ENCODE data around the gene HTR6.

The HTR6 gene

DNA sequence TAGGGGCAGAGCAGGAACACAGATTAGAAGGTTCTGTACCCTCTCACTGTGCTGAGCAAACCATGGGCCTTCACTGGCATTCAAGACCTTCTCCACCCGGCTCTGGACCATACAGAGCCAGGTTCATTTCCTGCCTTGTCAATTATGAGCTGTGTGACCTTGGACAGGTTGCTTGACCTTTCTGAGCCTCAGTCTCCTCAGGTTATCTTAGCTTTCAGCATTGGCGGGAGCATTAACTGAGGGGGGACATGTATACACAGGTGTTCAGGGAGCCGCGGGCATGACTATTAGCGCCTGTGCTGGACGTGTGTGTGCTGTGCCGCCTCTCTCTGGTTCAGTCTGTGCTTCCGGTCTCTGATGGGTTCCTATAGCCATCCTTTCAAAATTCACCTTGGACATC, 32.1 kb downstream of the HTR6 start:
- peaks cover 29% of the 10 kb centered on the region for H3K36me3 Mint-ChIP-seq
- H3K4me1 Mint-ChIP-seq, result peaks cover 8% of the 10 kb centered on the region
- no peaks in the 10 kb centered on the region for H3K27me3 Mint-ChIP-seq
- no peak overlapping the region for H3K27ac Mint-ChIP-seq
- H3K4me3 Mint-ChIP-seq, result no peak overlapping the region
- H3K9me3 Mint-ChIP-seq, result peaks cover under 1% of the 10 kb centered on the region
- ATAC-seq (ENCODE audit: low read depth) (no peak), DNase-seq (ENCODE audit: low spot score in 2 of 2) (no peak)

DNA sequence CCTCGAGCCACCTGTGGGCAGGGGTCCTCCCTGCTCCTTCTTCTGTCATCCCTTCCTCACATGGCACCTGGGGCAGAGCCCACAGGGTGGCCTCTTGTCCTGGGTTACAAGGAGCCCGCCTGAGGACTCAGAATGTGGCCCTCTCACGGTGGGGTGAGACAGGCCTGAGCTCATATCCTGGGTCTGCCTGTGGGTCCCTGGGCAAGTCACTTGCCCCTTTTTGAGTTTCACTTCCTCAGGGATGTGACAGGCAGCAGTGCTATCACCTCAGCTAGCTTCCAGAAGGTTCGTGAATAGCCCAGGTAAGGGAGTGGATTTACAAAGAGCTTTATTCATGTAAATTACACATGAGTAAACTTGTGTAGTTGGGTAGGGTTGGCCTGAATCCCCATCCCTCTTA, 33.5 kb downstream of the HTR6 start:
- no peak overlapping the region for H3K4me3 Mint-ChIP-seq
- no peaks in the 10 kb centered on the region for H3K9me3 Mint-ChIP-seq
- peak overlapping the region; percentile 49 for H3K27ac Mint-ChIP-seq
- peaks cover 25% of the 10 kb centered on the region for H3K36me3 Mint-ChIP-seq
- DNase-seq (ENCODE audit: low spot score in 2 of 2) (no peak), ATAC-seq (ENCODE audit: low read depth) (peak; percentile 81)
- no peaks in the 10 kb centered on the region for H3K27me3 Mint-ChIP-seq
- H3K4me1 Mint-ChIP-seq, result peaks cover 8% of the 10 kb centered on the region

DNA sequence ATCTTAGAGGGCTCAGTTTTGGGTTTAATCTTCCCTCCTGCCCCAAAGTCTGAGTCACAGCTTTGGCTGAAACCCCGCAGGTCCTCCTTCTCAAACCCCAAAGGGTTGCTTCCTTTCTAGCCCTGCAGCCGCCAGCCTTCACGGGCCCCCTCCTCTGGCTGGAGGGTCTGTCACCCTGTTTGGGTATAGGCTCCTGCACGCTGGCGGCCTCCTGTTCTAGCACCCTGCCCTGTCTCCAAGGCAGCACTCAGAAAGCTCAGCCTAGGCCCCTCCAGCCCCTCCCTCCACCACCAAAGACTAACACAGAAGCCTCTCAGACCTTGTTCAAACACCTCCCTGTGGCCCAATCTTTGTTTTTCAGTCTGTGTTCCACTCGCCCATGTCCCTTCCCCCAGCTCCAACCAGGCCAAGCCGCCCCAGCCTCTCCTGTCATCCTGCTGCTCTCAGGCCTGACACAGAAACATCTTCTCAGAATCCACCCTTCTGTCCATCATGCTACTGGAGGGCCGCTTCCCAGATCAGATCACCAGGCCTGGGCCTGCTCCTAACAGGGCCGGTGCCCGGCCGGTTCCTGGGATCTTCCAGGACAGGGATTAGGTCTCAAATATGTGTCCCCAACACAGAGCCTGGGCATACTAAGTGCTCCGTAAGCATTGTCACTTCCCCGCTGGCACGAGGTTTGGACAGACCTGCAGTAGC, 35.6 kb downstream of the HTR6 start:
- H3K27ac Mint-ChIP-seq, result no peak overlapping the region
- no peaks in the 10 kb centered on the region for H3K27me3 Mint-ChIP-seq
- no peaks in the 10 kb centered on the region for H3K9me3 Mint-ChIP-seq
- ATAC-seq (ENCODE audit: low read depth) (no peak), DNase-seq (ENCODE audit: low spot score in 2 of 2) (no peak)
- H3K4me1 Mint-ChIP-seq, result peaks cover 10% of the 10 kb centered on the region
- no peak overlapping the region for H3K4me3 Mint-ChIP-seq
- peaks cover 18% of the 10 kb centered on the region for H3K36me3 Mint-ChIP-seq

DNA sequence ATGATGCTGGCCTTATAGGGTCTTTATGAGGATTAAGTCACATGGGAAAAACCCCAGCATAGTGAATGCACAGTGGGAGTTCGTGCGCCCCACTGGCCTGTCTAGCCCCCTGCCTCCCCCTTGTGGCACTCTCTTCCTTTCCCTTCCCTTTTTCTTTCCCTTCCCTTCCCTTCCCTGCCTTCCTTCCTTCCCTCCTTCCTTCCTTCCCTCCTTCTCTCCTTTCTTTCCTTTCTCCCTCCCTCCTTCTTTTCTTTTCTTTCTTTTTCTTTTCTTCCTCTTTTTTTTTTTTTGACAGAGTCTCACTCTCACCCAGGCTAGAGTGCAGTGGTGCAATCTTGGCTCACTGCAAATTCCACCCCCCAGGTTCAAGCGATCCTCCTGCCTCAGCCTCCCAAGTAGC, 38.6 kb downstream of the HTR6 start:
- peaks cover 14% of the 10 kb centered on the region for H3K36me3 Mint-ChIP-seq
- DNase-seq (ENCODE audit: low spot score in 2 of 2) (no peak), ATAC-seq (ENCODE audit: low read depth) (no peak)
- H3K4me3 Mint-ChIP-seq, result no peak overlapping the region
- H3K4me1 Mint-ChIP-seq, result peaks cover 6% of the 10 kb centered on the region
- H3K27ac Mint-ChIP-seq, result no peak overlapping the region
- no peaks in the 10 kb centered on the region for H3K9me3 Mint-ChIP-seq
- H3K27me3 Mint-ChIP-seq, result no peaks in the 10 kb centered on the region

DNA sequence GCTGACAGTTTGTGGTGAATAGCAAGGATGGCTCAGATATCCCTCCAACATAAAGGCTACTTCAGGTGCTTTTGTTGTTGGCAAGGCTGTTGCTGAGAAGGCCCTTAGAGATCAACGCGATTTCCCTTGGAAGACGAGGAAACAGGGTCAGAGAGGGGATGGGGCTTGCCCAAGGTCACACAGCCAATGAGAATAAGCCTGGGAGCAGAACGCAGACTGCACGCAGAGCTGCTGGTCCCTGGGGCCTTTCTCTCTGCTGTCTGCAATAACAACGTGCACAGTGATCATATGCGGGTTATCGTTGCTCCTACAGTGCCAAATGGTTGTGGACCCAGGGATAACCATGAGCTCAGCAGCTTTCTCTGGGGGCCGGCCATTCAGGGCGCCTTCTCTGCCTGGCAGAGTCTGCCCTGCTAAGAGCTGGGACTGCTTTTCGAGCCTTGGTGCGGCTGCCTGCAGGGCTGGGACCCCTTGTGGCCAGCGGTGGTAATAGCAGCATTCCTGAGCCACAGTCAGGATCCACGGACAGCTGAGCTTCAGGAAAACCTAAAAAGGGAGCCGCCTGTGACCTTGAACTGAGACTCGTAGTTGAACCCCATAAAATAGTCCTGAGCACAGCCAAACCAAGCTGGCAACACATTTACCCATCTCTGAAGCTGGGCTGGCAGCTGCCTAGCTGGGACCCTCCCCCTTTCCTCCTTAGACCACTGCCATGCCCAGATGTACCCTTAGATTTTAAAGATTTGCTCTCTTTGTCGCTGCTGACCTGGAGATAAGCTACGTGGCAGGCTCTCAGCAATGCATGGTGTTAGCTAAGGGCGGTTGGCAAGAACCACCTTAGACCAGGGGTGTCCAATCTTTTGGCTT, 39.8 kb downstream of the HTR6 start:
- H3K36me3 Mint-ChIP-seq, result peaks cover 18% of the 10 kb centered on the region
- peak; percentile 26 to 39 for DNase-seq (ENCODE audit: low spot score in 2 of 2)
- no peaks in the 10 kb centered on the region for H3K27me3 Mint-ChIP-seq
- H3K4me1 Mint-ChIP-seq, result peaks cover 2% of the 10 kb centered on the region
- no peak overlapping the region for H3K4me3 Mint-ChIP-seq
- no peak overlapping the region for H3K27ac Mint-ChIP-seq
- peak; percentile 58 for ATAC-seq (ENCODE audit: low read depth)
- no peaks in the 10 kb centered on the region for H3K9me3 Mint-ChIP-seq

DNA sequence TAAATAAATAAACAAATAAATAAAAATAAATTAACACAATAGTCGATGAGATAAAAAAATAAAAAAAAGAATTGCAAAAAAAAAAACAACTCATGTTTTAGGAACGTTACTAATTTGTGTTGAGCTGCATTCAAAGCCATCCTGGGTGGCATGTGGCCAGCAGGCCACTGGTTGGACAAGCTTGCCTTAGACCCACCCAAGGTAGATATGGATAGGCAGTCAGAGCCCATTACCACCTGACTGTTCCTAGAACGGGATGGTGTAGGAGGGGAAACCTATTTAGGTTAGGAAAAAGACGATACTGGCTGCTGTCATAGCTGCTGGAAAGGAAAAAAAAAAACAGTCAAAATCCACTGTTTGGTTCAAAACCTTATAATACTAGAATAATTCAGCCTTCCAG, 40.8 kb downstream of the HTR6 start:
- ATAC-seq (ENCODE audit: low read depth), result no peak
- DNase-seq (ENCODE audit: low spot score in 2 of 2), result no peak
- Mint-ChIP-seq H3K27me3 (no peaks in the 10 kb centered on the region), H3K4me1 (peaks cover 2% of the 10 kb centered on the region), H3K9me3 (no peaks in the 10 kb centered on the region), H3K27ac (no peak overlapping the region), H3K4me3 (no peak overlapping the region), H3K36me3 (peaks cover 16% of the 10 kb centered on the region)

DNA sequence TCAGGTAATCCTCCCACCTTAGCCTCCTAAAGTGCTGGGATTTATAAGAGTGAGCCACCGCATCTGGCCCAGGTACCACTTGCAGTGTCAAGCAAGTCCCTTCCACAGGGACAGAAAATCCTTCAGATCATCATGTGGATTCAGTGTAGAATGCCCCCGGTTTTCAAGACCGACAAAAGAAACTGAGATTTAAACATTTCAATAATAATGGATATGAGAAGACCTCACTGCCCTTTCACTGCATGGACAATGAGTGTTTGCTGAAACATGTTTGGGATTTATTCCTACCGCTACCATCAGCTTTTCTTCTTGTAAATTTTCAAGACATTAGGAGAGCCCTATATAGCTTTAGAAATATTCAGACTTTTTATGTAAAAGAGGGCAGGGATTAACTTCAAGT, 41.5 kb downstream of the HTR6 start:
- no peak overlapping the region for H3K4me3 Mint-ChIP-seq
- DNase-seq (ENCODE audit: low spot score in 2 of 2) (no peak), ATAC-seq (ENCODE audit: low read depth) (no peak)
- H3K9me3 Mint-ChIP-seq, result no peaks in the 10 kb centered on the region
- H3K27me3 Mint-ChIP-seq, result no peaks in the 10 kb centered on the region
- no peak overlapping the region for H3K27ac Mint-ChIP-seq
- peaks cover 2% of the 10 kb centered on the region for H3K4me1 Mint-ChIP-seq
- H3K36me3 Mint-ChIP-seq, result peaks cover 15% of the 10 kb centered on the region

DNA sequence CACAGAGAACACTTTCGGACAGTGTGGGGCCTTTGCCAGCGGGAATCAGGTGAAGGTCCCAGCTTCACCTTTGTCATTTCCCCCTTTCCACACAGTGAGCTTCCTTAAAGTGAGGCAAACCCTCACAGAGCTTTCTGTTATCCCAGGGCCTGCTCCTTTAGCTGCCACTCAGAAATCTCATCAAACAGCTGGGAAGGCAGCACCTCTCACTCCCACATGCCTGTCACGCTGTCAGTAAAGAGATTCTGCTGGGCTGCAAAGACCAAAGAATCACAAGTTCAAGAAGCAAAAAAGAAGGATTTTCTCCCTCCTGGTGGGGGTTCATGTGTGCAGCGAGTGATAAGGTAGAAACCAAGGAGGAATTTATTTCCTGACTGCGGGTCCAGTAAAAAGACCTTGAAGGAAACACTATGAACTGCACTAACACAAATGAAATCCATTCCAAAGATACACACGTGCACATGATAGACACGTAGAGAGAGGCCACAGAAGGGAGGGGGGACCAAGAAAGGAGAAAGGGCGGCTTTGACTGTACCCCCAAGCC, 44.0 kb downstream of the HTR6 start:
- no peak overlapping the region for H3K27ac Mint-ChIP-seq
- DNase-seq (ENCODE audit: low spot score in 2 of 2), result no peak

DNA sequence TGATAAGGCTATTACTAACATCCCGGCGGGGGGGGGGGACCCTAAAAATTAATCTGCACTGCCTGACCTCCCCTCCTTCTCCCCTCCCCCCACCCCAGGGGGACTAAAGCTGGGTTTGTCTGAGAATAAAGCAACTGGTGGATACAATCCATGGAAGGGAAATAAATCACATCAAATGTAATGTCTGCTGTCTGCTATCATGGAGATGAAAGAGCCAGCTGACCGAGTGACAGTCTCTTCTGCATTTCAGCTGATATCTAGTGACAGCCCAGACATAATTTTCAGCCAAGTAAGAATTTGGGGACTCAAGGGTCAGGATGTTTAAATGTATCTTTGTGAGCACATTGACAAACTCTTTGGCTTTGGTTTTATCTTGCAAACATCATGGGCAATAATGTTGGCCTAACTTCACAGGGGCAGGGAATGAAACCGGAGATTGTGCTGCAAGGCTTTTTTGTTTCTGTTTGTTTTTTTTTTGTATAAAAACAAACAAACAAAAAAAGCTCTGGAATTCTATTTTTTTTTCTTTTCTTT, 44.7 kb downstream of the HTR6 start:
- no peak overlapping the region for H3K4me3 Mint-ChIP-seq
- no peaks in the 10 kb centered on the region for H3K27me3 Mint-ChIP-seq
- H3K9me3 Mint-ChIP-seq, result no peaks in the 10 kb centered on the region
- H3K27ac Mint-ChIP-seq, result no peak overlapping the region
- no peak for ATAC-seq (ENCODE audit: low read depth)
- DNase-seq (ENCODE audit: low spot score in 2 of 2), result no peak
- H3K36me3 Mint-ChIP-seq, result peaks cover 25% of the 10 kb centered on the region
- peaks cover 2% of the 10 kb centered on the region for H3K4me1 Mint-ChIP-seq

More for the DNA sequence above, 44.0 kb downstream of the HTR6 start:
- Mint-ChIP-seq H3K4me3 (no peak overlapping the region), H3K4me1 (peaks cover 2% of the 10 kb centered on the region), H3K36me3 (peaks cover 23% of the 10 kb centered on the region), H3K27me3 (no peaks in the 10 kb centered on the region), H3K9me3 (no peaks in the 10 kb centered on the region)
- no peak for ATAC-seq (ENCODE audit: low read depth)

DNA sequence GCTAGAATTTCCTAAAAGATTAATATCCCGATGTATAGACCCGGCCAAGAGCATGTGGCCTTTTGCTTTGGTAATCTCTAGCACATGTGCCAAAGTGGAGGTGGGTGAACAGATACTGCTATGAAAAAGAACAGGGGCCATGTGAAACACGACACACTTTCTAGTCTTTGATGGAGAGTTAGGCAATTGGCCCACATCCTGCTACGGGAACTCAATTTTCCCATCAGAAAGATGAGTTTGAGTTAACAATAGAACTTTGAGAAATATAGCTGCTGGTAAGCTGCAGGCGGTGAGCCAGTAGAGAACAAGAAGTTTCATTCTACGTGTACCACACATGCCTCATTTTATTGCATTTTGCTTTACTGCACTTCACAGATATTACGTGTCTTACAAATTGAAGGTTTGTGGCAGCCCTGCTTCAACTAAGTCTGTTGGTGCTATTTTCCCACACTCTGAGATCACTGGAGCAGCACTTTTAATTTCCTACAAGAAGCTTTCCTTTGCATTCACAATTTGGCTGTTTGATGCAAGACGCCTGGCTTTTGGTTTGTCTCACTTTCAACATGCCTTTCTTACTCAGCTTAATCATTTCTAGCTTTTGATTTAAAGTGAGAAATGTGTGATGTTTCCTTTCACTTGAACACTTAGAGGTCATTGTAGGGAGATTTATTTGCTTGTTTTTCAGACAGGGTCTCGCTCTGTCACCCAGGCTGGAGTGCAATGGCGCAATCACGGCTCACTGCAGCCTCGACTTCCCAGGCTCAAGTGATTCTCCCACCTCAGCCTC, 46.3 kb downstream of the HTR6 start:
- no peak overlapping the region for H3K4me3 Mint-ChIP-seq
- peaks cover 5% of the 10 kb centered on the region for H3K4me1 Mint-ChIP-seq
- no peak for ATAC-seq (ENCODE audit: low read depth)
- H3K9me3 Mint-ChIP-seq, result no peaks in the 10 kb centered on the region
- peaks cover 25% of the 10 kb centered on the region for H3K36me3 Mint-ChIP-seq
- H3K27ac Mint-ChIP-seq, result no peak overlapping the region
- DNase-seq (ENCODE audit: low spot score in 2 of 2), result no peak
- H3K27me3 Mint-ChIP-seq, result no peaks in the 10 kb centered on the region

DNA sequence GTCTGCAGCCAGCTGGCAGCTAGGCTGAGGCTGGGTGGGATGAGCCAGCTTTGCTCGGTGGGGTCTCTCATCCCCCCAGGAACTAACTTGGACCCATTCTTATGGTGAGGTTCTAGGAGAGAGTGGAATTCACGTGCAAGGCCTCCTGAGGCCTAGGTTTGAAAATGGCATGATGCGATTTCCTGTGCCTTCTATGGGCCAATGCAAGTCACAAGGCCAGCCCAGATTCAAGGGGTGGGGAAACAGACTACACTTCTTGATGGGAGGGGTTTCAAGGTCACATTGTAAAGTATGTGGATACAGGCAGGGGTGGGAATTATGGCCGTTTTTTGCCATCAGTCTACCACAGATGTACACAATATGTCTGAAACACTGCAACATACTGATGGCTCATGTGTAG, 48.3 kb downstream of the HTR6 start:
- Mint-ChIP-seq H3K36me3 (peaks cover 19% of the 10 kb centered on the region), H3K4me1 (peaks cover 5% of the 10 kb centered on the region), H3K9me3 (no peaks in the 10 kb centered on the region), H3K27me3 (no peaks in the 10 kb centered on the region), H3K4me3 (no peak overlapping the region), H3K27ac (no peak overlapping the region)
- ATAC-seq (ENCODE audit: low read depth) (no peak), DNase-seq (ENCODE audit: low spot score in 2 of 2) (no peak)

DNA sequence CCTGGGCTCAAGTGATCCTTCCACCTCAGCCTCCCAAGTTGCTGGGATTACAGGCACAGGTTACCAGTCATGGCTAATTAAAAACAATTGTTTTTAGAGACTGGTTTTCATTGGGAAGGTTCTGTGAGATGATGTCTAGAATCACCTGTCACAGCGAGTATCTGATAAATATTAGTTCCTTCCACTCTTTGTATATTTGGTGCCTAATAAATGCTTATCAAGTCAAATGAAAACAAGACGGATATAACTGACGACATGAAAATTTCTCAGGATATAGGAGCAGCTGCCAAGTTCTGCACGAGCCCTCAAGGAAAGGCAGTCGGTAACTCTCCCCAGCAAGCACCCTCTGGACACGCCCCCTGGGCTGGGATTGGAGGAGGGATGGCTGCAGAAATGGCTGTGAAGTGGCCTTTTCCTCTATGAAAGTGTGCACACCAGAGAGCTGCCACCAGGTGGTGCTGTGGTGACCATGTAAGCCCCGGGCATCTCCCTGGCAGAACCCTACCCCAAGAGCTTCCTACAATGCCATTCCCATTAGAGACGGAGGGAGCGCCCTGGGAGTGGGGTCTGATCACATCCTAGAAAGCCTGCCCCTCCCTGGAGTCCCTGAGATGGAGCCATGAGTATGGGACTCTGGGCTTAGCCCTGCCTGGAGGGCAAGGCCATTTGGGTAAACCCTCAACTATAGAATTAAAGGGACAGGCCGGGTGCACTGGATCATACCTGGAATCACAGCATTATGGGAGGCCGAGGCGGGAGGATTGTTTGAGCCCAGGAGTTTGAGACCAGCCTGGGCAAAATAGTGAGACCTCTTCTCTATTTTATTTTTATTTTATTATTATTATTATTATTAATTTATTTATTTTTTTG, 50.9 kb downstream of the HTR6 start:
- Mint-ChIP-seq H3K27me3 (no peaks in the 10 kb centered on the region), H3K27ac (no peak overlapping the region)

DNA sequence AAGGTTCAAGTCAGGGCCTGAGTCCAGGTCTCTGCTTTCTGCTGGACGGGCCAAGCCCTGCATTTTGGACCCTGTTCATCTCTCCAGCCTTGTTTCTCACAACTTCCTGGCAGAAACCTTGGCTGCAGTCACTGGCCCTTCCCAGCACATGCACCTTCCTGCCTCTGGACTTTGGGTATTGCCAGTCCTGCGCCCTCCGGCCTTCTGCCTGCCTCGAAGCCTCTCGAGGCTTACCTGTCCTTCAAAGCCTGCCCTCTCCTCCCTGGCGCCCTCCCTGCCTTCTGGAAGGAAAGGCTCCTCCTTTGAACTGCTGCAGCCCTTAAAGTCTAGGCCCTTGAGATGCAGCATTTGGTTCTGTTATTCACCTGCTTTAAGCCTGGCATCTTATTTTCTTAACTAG, 52.8 kb downstream of the HTR6 start:
- Mint-ChIP-seq H3K9me3 (no peaks in the 10 kb centered on the region), H3K4me3 (no peak overlapping the region), H3K4me1 (peaks cover 7% of the 10 kb centered on the region), H3K27me3 (no peaks in the 10 kb centered on the region), H3K36me3 (peaks cover 18% of the 10 kb centered on the region), H3K27ac (no peak overlapping the region)
- DNase-seq (ENCODE audit: low spot score in 2 of 2) (no peak), ATAC-seq (ENCODE audit: low read depth) (no peak)

More for the DNA sequence above, 50.9 kb downstream of the HTR6 start:
- Mint-ChIP-seq H3K36me3 (peaks cover 16% of the 10 kb centered on the region), H3K4me3 (no peak overlapping the region), H3K4me1 (peaks cover 5% of the 10 kb centered on the region), H3K9me3 (no peaks in the 10 kb centered on the region)
- peak; percentile 69 to 72 for DNase-seq (ENCODE audit: low spot score in 2 of 2)
- peak; percentile 99 for ATAC-seq (ENCODE audit: low read depth)
